GM23338 (cell line): Measurements from ENCODE around the gene SORBS1. TPM values are rescaled to one million over a fixed set of nuclear protein-coding genes. Genes with fewer than 3 reads are reported as not detected.

Experiments used
- ATAC-seq: fragments of 200-7000 bp; cut with Tn5 transposase; 3 replicates; pipeline ENCODE4 v1.9.1; 2020
- DNase-seq: peaks from one replicate; pipeline ENCODE4 v3.0.0-alpha.2; 2015; ENCODE audit warnings: low spot score
- H2AFZ ChIP-seq: fragments of 200-600 bp; sonication (generic); 2 replicates; pipeline ENCODE4 v1.8.0; 2016; ENCODE audit warnings: antibody characterized with exemption, mild to moderate bottlenecking, moderate library complexity
- H3F3A ChIP-seq: fragments of 200-600 bp; sonication (generic); replicated peaks from 2 replicates; pipeline ENCODE4 v1.8.0; 2017; ENCODE audit warnings: antibody characterized with exemption, mixed run types, low read depth
- H3K27ac ChIP-seq: fragments of 200-600 bp; sonication (generic); 2 replicates; pipeline ENCODE4 v1.6.1; 2016; ENCODE audit warnings: low read depth
- H3K27me3 ChIP-seq: fragments of 200-600 bp; sonication (generic); 2 replicates; pipeline ENCODE4 v1.8.0; 2016; ENCODE audit warnings: mild to moderate bottlenecking, mixed run types, moderate library complexity; ENCODE audit not compliant: insufficient read depth
- H3K36me3 ChIP-seq: fragments of 200-600 bp; sonication (generic); 2 replicates; pipeline ENCODE4 v1.8.0; 2016; ENCODE audit warnings: mild to moderate bottlenecking; ENCODE audit not compliant: insufficient read depth
- H3K4me1 ChIP-seq: fragments of 200-600 bp; sonication (generic); 2 replicates; pipeline ENCODE4 v1.8.0; 2016; ENCODE audit warnings: mild to moderate bottlenecking, moderate library complexity; ENCODE audit not compliant: insufficient read depth
- H3K4me2 ChIP-seq: fragments of 200-600 bp; sonication (generic); 2 replicates; pipeline ENCODE4 v1.7.1; 2017; ENCODE audit warnings: mixed run types
- H3K4me3 ChIP-seq: fragments of 200-600 bp; sonication (generic); 2 replicates; pipeline ENCODE4 v1.6.1; 2016; ENCODE audit warnings: mixed run types
- H3K79me2 ChIP-seq: fragments of 200-600 bp; sonication (generic); replicated peaks from 2 replicates; pipeline ENCODE4 v1.8.0; 2017; ENCODE audit warnings: mild to moderate bottlenecking; ENCODE audit not compliant: insufficient read depth
- H3K9me2 ChIP-seq: fragments of 200-600 bp; sonication (generic); 2 replicates; pipeline ENCODE4 v1.8.0; 2017; ENCODE audit not compliant: insufficient read depth
- H4K20me1 ChIP-seq: fragments of 200-600 bp; sonication (generic); replicated peaks from 2 replicates; pipeline ENCODE4 v1.8.0; 2017; ENCODE audit warnings: mild to moderate bottlenecking; ENCODE audit not compliant: insufficient read depth
- H3K27ac Mint-ChIP-seq: 2 replicates; pipeline ENCODE4 v1.8.0; 2020; ENCODE audit warnings: inconsistent platforms, mild to moderate bottlenecking, moderate library complexity, mixed read lengths
- H3K27me3 Mint-ChIP-seq: 3 replicates; pipeline ENCODE4 v1.8.0; 2022; ENCODE audit warnings: low read depth, mild to moderate bottlenecking, moderate library complexity, mixed read lengths, inconsistent platforms; ENCODE audit not compliant: insufficient read depth, poor library complexity
- H3K36me3 Mint-ChIP-seq: 3 replicates; pipeline ENCODE4 v1.8.0; 2021; ENCODE audit warnings: low read depth, mild to moderate bottlenecking, inconsistent platforms, moderate library complexity, mixed read lengths
- H3K4me1 Mint-ChIP-seq: 3 replicates; pipeline ENCODE4 v1.8.0; 2020; ENCODE audit warnings: mild to moderate bottlenecking, inconsistent platforms, mixed read lengths
- H3K4me3 Mint-ChIP-seq: 3 replicates; pipeline ENCODE4 v1.8.0; 2021; ENCODE audit warnings: moderate library complexity, mild to moderate bottlenecking, inconsistent platforms, mixed read lengths
- H3K9me3 Mint-ChIP-seq: 3 replicates; pipeline ENCODE4 v1.8.0; 2020; ENCODE audit warnings: moderate library complexity, mild to moderate bottlenecking, inconsistent platforms, mixed read lengths
- EZH2 ChIP-seq: fragments of 200-600 bp; sonication (generic); IDR thresholded peaks from one replicate; pipeline ENCODE4 v1.8.0; 2017; ENCODE audit warnings: antibody characterized with exemption, mild to moderate bottlenecking, low read depth; ENCODE audit not compliant: unreplicated experiment
- JUNB ChIP-seq: IDR thresholded peaks from one replicate; pipeline ENCODE4 v1.6.1; 2016; ENCODE audit warnings: antibody characterized with exemption; ENCODE audit not compliant: unreplicated experiment
- NANOG ChIP-seq: IDR thresholded peaks from 2 replicates; pipeline ENCODE4 v1.6.1; 2016; ENCODE audit warnings: antibody characterized with exemption, borderline replicate concordance
- polyA plus RNA-seq: library from polyadenylated mRNA; unstranded; fragments of >200 nt; fragmentation: Nextera tagmentation; extraction: Ambion mirVana; gene quantifications from 2 replicates; pipeline ENCODE4 v1.2.1, GENCODE V29; 2016
- total RNA-seq: library from RNA; depleted of rRNA; stranded (reverse); fragments of >200 nt; shearing (Covaris generic); gene quantifications from 2 replicates; pipeline ENCODE4 v1.2.3, GENCODE V29; 2014
- TF ChIP-seq, protein P1 (sequence below): IDR thresholded peaks from one replicate; pipeline ENCODE4 v1.6.1; 2018; ENCODE audit warnings: antibody characterized with exemption; ENCODE audit not compliant: unreplicated experiment
- TF ChIP-seq, protein P2 (sequence below): IDR thresholded peaks from 2 replicates; pipeline ENCODE4 v1.6.1; 2016; ENCODE audit warnings: antibody characterized with exemption
- TF ChIP-seq, protein P3 (sequence below), 2 experiments: fragments of 200-600 bp in 1 of 2; sonication (generic) in 1 of 2; conservative IDR thresholded peaks; 2 replicates each; pipeline versions ENCODE4 v1.5.1 to v1.6.1; 2016 to 2017; ENCODE audit warnings: antibody characterized with exemption in 2 of 2, low read depth in 2 of 2, mild to moderate bottlenecking in 2 of 2, moderate library complexity in 1 of 2

SORBS1 gene
- total and polyA plus RNA-seq, 2 experiments from 2014 or later, result 47.7 to 51.5 TPM

DNA sequence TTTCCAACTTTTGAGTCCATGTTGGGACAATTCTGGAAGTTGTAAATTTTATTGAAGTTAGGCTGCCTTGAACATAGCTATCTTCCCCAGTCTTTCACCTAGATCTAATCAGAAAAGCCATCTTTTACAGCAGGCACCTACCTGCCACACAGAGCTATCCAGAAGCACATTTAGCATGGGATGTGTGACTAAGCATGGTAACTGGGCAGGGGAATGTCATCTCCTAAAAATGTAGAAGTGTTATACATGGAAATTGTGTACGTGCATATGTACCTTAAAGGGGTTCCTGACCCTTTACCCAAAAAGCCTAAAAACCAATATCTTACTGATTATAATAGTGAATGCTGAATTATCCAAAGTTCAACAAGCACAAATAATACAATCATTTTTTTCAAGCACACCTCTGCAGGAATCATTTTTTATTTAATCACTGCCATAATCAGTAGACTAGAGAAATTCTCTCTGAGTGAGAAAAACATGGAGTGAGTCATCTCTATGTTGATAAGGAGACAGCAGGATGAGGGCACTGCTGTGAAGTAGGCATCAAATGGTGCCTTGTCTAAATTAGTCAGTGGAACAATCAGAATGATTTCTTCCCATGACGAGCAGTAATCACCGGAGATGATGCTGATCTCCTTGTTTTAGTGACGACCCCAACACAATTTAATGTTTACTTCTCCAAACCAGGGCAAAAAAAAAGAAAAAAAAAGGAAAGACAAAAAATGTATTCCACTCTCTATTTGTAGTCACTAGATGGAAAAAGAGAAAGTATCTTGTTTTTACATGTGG, 75.9 kb downstream of the SORBS1 start:
- Histone ChIP-seq H2AFZ (no peak overlapping the region), H3K4me3 (no peak overlapping the region), H3K79me2 (peaks cover 17% of the 10 kb centered on the region), H3F3A (no peaks in the 10 kb centered on the region), H4K20me1 (peaks cover 8% of the 10 kb centered on the region; the same call in 1 of the 2 replicates), H3K27ac (no peak overlapping the region), H3K27me3 (no peaks in the 10 kb centered on the region), H3K4me2 (no peak overlapping the region), H3K9me2 (no peaks in the 10 kb centered on the region), H3K4me1 (peaks cover 19% of the 10 kb centered on the region), H3K36me3 (no peaks in the 10 kb centered on the region)
- DNase-seq, result no peak
- Mint-ChIP-seq H3K9me3 (no peaks in the 10 kb centered on the region; the same call in 2 of the 3 replicates), H3K27ac (no peak overlapping the region), H3K4me3 (no peak overlapping the region), H3K4me1 (peaks cover 20% of the 10 kb centered on the region), H3K27me3 (no peaks in the 10 kb centered on the region), H3K36me3 (peaks cover 21% of the 10 kb centered on the region; the same call in 2 of the 3 replicates)
- TF ChIP-seq, protein P1, sequence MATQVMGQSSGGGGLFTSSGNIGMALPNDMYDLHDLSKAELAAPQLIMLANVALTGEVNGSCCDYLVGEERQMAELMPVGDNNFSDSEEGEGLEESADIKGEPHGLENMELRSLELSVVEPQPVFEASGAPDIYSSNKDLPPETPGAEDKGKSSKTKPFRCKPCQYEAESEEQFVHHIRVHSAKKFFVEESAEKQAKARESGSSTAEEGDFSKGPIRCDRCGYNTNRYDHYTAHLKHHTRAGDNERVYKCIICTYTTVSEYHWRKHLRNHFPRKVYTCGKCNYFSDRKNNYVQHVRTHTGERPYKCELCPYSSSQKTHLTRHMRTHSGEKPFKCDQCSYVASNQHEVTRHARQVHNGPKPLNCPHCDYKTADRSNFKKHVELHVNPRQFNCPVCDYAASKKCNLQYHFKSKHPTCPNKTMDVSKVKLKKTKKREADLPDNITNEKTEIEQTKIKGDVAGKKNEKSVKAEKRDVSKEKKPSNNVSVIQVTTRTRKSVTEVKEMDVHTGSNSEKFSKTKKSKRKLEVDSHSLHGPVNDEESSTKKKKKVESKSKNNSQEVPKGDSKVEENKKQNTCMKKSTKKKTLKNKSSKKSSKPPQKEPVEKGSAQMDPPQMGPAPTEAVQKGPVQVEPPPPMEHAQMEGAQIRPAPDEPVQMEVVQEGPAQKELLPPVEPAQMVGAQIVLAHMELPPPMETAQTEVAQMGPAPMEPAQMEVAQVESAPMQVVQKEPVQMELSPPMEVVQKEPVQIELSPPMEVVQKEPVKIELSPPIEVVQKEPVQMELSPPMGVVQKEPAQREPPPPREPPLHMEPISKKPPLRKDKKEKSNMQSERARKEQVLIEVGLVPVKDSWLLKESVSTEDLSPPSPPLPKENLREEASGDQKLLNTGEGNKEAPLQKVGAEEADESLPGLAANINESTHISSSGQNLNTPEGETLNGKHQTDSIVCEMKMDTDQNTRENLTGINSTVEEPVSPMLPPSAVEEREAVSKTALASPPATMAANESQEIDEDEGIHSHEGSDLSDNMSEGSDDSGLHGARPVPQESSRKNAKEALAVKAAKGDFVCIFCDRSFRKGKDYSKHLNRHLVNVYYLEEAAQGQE, result no peak
- no peak for TF ChIP-seq JUNB
- TF ChIP-seq EZH2, result no peak
- TF ChIP-seq, protein P2, sequence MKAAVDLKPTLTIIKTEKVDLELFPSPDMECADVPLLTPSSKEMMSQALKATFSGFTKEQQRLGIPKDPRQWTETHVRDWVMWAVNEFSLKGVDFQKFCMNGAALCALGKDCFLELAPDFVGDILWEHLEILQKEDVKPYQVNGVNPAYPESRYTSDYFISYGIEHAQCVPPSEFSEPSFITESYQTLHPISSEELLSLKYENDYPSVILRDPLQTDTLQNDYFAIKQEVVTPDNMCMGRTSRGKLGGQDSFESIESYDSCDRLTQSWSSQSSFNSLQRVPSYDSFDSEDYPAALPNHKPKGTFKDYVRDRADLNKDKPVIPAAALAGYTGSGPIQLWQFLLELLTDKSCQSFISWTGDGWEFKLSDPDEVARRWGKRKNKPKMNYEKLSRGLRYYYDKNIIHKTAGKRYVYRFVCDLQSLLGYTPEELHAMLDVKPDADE, result no peak
- no peak for TF ChIP-seq NANOG
- TF ChIP-seq, protein P3, sequence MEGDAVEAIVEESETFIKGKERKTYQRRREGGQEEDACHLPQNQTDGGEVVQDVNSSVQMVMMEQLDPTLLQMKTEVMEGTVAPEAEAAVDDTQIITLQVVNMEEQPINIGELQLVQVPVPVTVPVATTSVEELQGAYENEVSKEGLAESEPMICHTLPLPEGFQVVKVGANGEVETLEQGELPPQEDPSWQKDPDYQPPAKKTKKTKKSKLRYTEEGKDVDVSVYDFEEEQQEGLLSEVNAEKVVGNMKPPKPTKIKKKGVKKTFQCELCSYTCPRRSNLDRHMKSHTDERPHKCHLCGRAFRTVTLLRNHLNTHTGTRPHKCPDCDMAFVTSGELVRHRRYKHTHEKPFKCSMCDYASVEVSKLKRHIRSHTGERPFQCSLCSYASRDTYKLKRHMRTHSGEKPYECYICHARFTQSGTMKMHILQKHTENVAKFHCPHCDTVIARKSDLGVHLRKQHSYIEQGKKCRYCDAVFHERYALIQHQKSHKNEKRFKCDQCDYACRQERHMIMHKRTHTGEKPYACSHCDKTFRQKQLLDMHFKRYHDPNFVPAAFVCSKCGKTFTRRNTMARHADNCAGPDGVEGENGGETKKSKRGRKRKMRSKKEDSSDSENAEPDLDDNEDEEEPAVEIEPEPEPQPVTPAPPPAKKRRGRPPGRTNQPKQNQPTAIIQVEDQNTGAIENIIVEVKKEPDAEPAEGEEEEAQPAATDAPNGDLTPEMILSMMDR (conservative IDR thresholded peaks at IDR 0.05; ENCODE audit: low read depth in 2 of 2), result no peak
- no peak for ATAC-seq
